CD14-positive monocyte (primary cell): Measurements from ENCODE around the gene SLC25A21. TPM values are rescaled to one million over a fixed set of nuclear protein-coding genes. Genes with fewer than 3 reads are reported as not detected.

Experiments
- DNase-seq, 3 donors: peaks; one replicate each; pipeline ENCODE4 v3.0.0-alpha.2; 2011 to 2022
- H2AFZ ChIP-seq: 2 replicates; pipeline ENCODE4 v1.6.0; 2012; ENCODE audit warnings: mild to moderate bottlenecking, low read depth, low read length, inconsistent platforms; ENCODE audit not compliant: insufficient read depth, poor library complexity, severe bottlenecking
- H3K27ac ChIP-seq, 2 donors: 1 replicate in 1 of 2; 2 replicates in 1 of 2; pipeline ENCODE4 v1.5.1; 2012 to 2013; ENCODE audit warnings: low read length in 2 of 2, control low read depth in 1 of 2, inconsistent platforms in 1 of 2, low read depth in 1 of 2, mild to moderate bottlenecking in 1 of 2
- H3K27me3 ChIP-seq, 2 donors: one replicate each; pipeline versions ENCODE4 v1.6.0 to v1.6.1; 2011 to 2013; ENCODE audit warnings: low read length in 2 of 2; ENCODE audit not compliant: control insufficient read depth in 2 of 2, insufficient read depth in 2 of 2
- H3K36me3 ChIP-seq, 2 donors: replicated peaks in 1 of 2; 1 replicate in 1 of 2; 2 replicates in 1 of 2; pipeline versions ENCODE4 v1.5.1 to v1.6.1; 2012 to 2013; ENCODE audit warnings: low read length in 2 of 2, control low read depth in 1 of 2, inconsistent platforms in 1 of 2, mild to moderate bottlenecking in 1 of 2; ENCODE audit not compliant: insufficient read depth in 2 of 2, control insufficient read depth in 1 of 2
- H3K4me1 ChIP-seq, 2 donors: 1 replicate in 1 of 2; 2 replicates in 1 of 2; pipeline versions ENCODE4 v1.5.1 to v1.6.1; 2012 to 2013; ENCODE audit warnings: low read length in 2 of 2, control low read depth in 1 of 2, inconsistent platforms in 1 of 2, mild to moderate bottlenecking in 1 of 2, moderate library complexity in 1 of 2; ENCODE audit not compliant: insufficient read depth in 2 of 2, control insufficient read depth in 1 of 2
- H3K4me2 ChIP-seq: replicated peaks from 2 replicates; pipeline ENCODE3; 2012; ENCODE audit warnings: low read length, moderate library complexity, mild to moderate bottlenecking; ENCODE audit not compliant: poor library complexity, severe bottlenecking; ENCODE audit errors: extremely low read depth
- H3K4me3 ChIP-seq, 3 experiments: fragments of 200-600 bp in 1 of 3; sonication (generic) in 1 of 3; replicated peaks in 1 of 3; 1 replicate in 2 of 3; 2 replicates in 1 of 3; pipeline ENCODE4 v1.5.1; 2011 to 2013; ENCODE audit warnings: low read length in 3 of 3, mild to moderate bottlenecking in 3 of 3, control low read depth in 2 of 3, low read depth in 2 of 3, inconsistent platforms in 1 of 3, moderate library complexity in 1 of 3
- H3K79me2 ChIP-seq: 2 replicates; pipeline ENCODE4 v1.6.0; 2012; ENCODE audit warnings: mild to moderate bottlenecking, control low read depth, inconsistent platforms, low read length, moderate library complexity; ENCODE audit not compliant: insufficient read depth
- H3K9ac ChIP-seq: 2 replicates; pipeline ENCODE4 v1.6.0; 2017; ENCODE audit warnings: low read length, mild to moderate bottlenecking; ENCODE audit not compliant: insufficient read depth, poor library complexity, severe bottlenecking
- H3K9me3 ChIP-seq, 2 donors: replicated peaks in 1 of 2; 1 replicate in 1 of 2; 2 replicates in 1 of 2; pipeline versions ENCODE4 v1.5.1 to v1.6.1; 2012 to 2013; ENCODE audit warnings: low read length in 2 of 2, control low read depth in 1 of 2; ENCODE audit not compliant: control insufficient read depth in 1 of 2, insufficient read depth in 1 of 2
- H4K20me1 ChIP-seq: 2 replicates; pipeline ENCODE4 v1.6.0; 2012; ENCODE audit warnings: mild to moderate bottlenecking, low read length, control low read depth, moderate library complexity; ENCODE audit not compliant: insufficient read depth
- H3K27ac Mint-ChIP-seq, 7 donors: one replicate each; pipeline ENCODE4 v1.8.0; 2020; ENCODE audit warnings: mild to moderate bottlenecking in 7 of 7, mixed read lengths in 7 of 7, moderate library complexity in 6 of 7, inconsistent platforms in 2 of 7
- H3K27me3 Mint-ChIP-seq, 3 donors: one replicate each; pipeline ENCODE4 v1.8.0; 2021 to 2022; ENCODE audit warnings: low read depth in 3 of 3, mild to moderate bottlenecking in 3 of 3, mixed read lengths in 3 of 3, moderate library complexity in 3 of 3, inconsistent platforms in 1 of 3
- H3K36me3 Mint-ChIP-seq, 2 donors: one replicate each; pipeline ENCODE4 v1.8.0; 2020; ENCODE audit warnings: mixed read lengths in 2 of 2, inconsistent platforms in 1 of 2, mild to moderate bottlenecking in 1 of 2
- H3K4me1 Mint-ChIP-seq: one replicate; pipeline ENCODE4 v1.8.0; 2020; ENCODE audit warnings: mild to moderate bottlenecking, mixed read lengths
- H3K4me3 Mint-ChIP-seq, 2 donors: one replicate each; pipeline ENCODE4 v1.8.0; 2020; ENCODE audit warnings: mild to moderate bottlenecking in 2 of 2, mixed read lengths in 2 of 2, moderate library complexity in 1 of 2
- H3K9me3 Mint-ChIP-seq, 7 donors: one replicate each; pipeline ENCODE4 v1.8.0; 2020 to 2022; ENCODE audit warnings: mixed read lengths in 7 of 7, mild to moderate bottlenecking in 6 of 7, moderate library complexity in 6 of 7, inconsistent platforms in 2 of 7
- WGBS: methylation state at CpG from one replicate; pipeline ENCODE4 v1.1.5; 2013; ENCODE audit warnings: missing lambda C conversion rate; ENCODE audit not compliant: insufficient coverage; 5-methylcytosine and 5-hydroxymethylcytosine counted together
- intact Hi-C, 2 donors: fragments of 100-400 bp; cut with micrococcal nuclease; formaldehyde crosslinking; loops; one replicate each; pipeline versions ENCODE4 v1.15.0 to v1.15.1; 2023
- polyA plus RNA-seq, 3 donors: library from polyadenylated mRNA; depleted of rRNA in 1 of 3; unstranded in 2 of 3; stranded (reverse) in 1 of 3; fragments of 300-500 nt in 2 of 3; fragments of >200 nt in 1 of 3; fragmentation: Illumina TruSeq in 2 of 3; gene quantifications; 1 replicate in 2 of 3; 2 replicates in 1 of 3; pipeline ENCODE4 v1.2.3, GENCODE V29; 2012 to 2021
- TF ChIP-seq, protein P1 (sequence below): fragments of 200-600 bp; IDR thresholded peaks from one replicate; pipeline ENCODE4 v1.8.0; 2022; ENCODE audit warnings: antibody characterized with exemption, mild to moderate bottlenecking

SLC25A21 gene
- polyA plus RNA-seq, 3 donors: not detected

- no peaks in the 10 kb centered on the region for H3K27me3 ChIP-seq
- 92% methylated on average over 3 of the region's 4 CpGs for WGBS
- no peak overlapping the region for H3K4me2 ChIP-seq
- intact Hi-C loops: no loop called here
- Mint-ChIP-seq H3K9me3 (peaks cover 0 to 6% (median 0%) of the 10 kb centered on the region in 7 donors), H3K4me1 (no peaks in the 10 kb centered on the region), H3K27me3 (peaks cover 0 to 2% (median 2%) of the 10 kb centered on the region in 3 donors), H3K36me3 (no peaks in the 10 kb centered on the region), H3K27ac (no peak overlapping the region), H3K4me3 (no peak overlapping the region)
- no peak overlapping the region for H3K9ac ChIP-seq
- DNase-seq: no peak
- no peaks in the 10 kb centered on the region for H4K20me1 ChIP-seq
- H3K4me3 ChIP-seq: no peak overlapping the region
- H3K9me3 ChIP-seq: no peaks in the 10 kb centered on the region
- H2AFZ ChIP-seq: no peak overlapping the region
- H3K27ac ChIP-seq: no peak overlapping the region
- no peaks in the 10 kb centered on the region for H3K79me2 ChIP-seq
- TF ChIP-seq, protein P1, sequence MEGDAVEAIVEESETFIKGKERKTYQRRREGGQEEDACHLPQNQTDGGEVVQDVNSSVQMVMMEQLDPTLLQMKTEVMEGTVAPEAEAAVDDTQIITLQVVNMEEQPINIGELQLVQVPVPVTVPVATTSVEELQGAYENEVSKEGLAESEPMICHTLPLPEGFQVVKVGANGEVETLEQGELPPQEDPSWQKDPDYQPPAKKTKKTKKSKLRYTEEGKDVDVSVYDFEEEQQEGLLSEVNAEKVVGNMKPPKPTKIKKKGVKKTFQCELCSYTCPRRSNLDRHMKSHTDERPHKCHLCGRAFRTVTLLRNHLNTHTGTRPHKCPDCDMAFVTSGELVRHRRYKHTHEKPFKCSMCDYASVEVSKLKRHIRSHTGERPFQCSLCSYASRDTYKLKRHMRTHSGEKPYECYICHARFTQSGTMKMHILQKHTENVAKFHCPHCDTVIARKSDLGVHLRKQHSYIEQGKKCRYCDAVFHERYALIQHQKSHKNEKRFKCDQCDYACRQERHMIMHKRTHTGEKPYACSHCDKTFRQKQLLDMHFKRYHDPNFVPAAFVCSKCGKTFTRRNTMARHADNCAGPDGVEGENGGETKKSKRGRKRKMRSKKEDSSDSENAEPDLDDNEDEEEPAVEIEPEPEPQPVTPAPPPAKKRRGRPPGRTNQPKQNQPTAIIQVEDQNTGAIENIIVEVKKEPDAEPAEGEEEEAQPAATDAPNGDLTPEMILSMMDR: no peak
- no peaks in the 10 kb centered on the region for H3K4me1 ChIP-seq
- no peaks in the 10 kb centered on the region for H3K36me3 ChIP-seq
These were observed 401.3 kb downstream of the SLC25A21 start for GRCh38 chr14:36771028-36771640.

DNA sequence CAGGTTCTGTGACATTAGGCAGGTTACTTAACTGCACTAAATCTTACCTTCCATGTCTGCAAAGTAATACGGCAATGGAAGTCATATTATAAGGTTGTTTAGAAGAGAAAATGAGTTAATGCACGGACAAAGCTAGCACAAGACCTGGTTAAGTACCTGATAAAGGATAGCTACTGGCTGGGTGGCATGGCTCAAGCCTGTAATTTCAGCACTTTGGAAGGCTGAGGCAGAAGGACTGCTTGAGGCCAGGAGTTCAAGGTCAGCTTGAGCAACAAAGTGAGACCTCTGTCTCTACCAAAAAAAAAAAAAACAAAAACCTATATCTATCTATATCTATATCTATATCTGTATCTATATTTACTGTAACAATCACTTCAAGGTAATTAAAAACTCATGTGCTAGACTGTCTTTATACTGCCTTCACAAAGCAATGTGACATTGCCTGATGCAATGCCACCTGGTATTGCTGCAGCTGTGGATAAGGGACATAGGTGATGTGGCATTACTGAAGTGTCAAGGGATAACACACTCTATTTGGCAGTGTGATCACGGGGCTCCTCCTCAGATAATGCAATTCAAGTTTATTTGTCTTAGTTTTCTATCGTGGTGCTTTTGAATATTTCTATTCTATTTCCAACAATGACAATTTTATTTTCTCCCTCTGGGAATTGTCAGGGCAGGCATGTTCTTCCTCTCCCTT lies 403.6 kb downstream of the SLC25A21 start:
- Mint-ChIP-seq H3K9me3 (peaks cover 0 to 3% (median 0%) of the 10 kb centered on the region in 7 donors), H3K4me3 (no peak overlapping the region), H3K27ac (no peak overlapping the region), H3K27me3 (peaks cover 0 to 3% (median 2%) of the 10 kb centered on the region in 3 donors), H3K36me3 (no peaks in the 10 kb centered on the region), H3K4me1 (no peaks in the 10 kb centered on the region)
- Histone ChIP-seq H3K9me3 (no peaks in the 10 kb centered on the region), H3K9ac (no peak overlapping the region), H2AFZ (no peak overlapping the region), H3K4me2 (no peak overlapping the region), H3K79me2 (no peaks in the 10 kb centered on the region), H3K4me1 (no peaks in the 10 kb centered on the region), H3K27me3 (no peaks in the 10 kb centered on the region), H3K36me3 (no peaks in the 10 kb centered on the region), H4K20me1 (no peaks in the 10 kb centered on the region), H3K4me3 (no peak overlapping the region), H3K27ac (no peak overlapping the region)
- no peak for DNase-seq
- TF ChIP-seq, protein P1: no peak
- 67% methylated on average over 1 of the region's 4 CpGs for WGBS
- intact Hi-C loops: no loop called here
